NCI-H510A (cell line): ENCODE measurements around the gene RHEB.
A peak's percentile ranks its signal among the peaks of the same experiment; 100 is the strongest.
"Not testable (repeated sequence)": the region's sequence is repeated elsewhere in the genome, so short reads cannot be mapped to it uniquely, and the experiment has no call there.

Experiments
- DNase-seq: peaks from one replicate; lab custom pipeline; 2025; lab: John Stamatoyannopoulos, UW

Gene RHEB

GRCh38 chr7:151524845-151525244, 5.2 kb upstream of the RHEB start:
- DNase-seq, result no peak

GRCh38 chr7:151524331-151524730, 4.6 kb upstream of the RHEB start:
- no peak for DNase-seq

- DNase-seq, result peak; percentile 17
Measured at GRCh38 chr7:151520419-151521261, 945 bp upstream of the RHEB start.

- not testable (repeated sequence) for DNase-seq
Measured at GRCh38 chr7:151518947-151519764, 539 bp downstream of the RHEB start.

GRCh38 chr7:151518105-151518946, 1.4 kb downstream of the RHEB start:
- no peak for DNase-seq

- DNase-seq, result no peak
Measured at GRCh38 chr7:151517601-151518104, 2.0 kb downstream of the RHEB start.

GRCh38 chr7:151515276-151515565, 4.5 kb downstream of the RHEB start:
- no peak for DNase-seq

- DNase-seq, result no peak
Measured at GRCh38 chr7:151514461-151515275, 5.0 kb downstream of the RHEB start.

- no peak for DNase-seq
Measured at GRCh38 chr7:151513133-151513532, 6.6 kb downstream of the RHEB start.

- no peak for DNase-seq
Measured at GRCh38 chr7:151512353-151512752, 7.3 kb downstream of the RHEB start.

- no peak for DNase-seq
Measured at GRCh38 chr7:151511946-151512345, 7.7 kb downstream of the RHEB start.

GRCh38 chr7:151511270-151511669, 8.4 kb downstream of the RHEB start:
- DNase-seq, result no peak

GRCh38 chr7:151509670-151510333, 9.9 kb downstream of the RHEB start:
- DNase-seq, result no peak

GRCh38 chr7:151508991-151509390, 10.7 kb downstream of the RHEB start:
- DNase-seq, result no peak

GRCh38 chr7:151507806-151508205, 11.9 kb downstream of the RHEB start:
- no peak for DNase-seq

GRCh38 chr7:151506901-151507382, 12.8 kb downstream of the RHEB start:
- no peak for DNase-seq

GRCh38 chr7:151505836-151506468, 13.7 kb downstream of the RHEB start:
- no peak for DNase-seq

GRCh38 chr7:151505433-151505832, 14.3 kb downstream of the RHEB start:
- DNase-seq, result no peak

- no peak for DNase-seq
Measured at GRCh38 chr7:151504715-151505326, 14.9 kb downstream of the RHEB start.
